Activated CD4-positive, alpha-beta T cell treated with anti-CD3 and anti-CD28 coated beads for 4 hours (primary cell): ENCODE results near the gene NIPAL1.
A peak's percentile ranks its signal among the peaks of the same experiment; 100 is the strongest.
"Not testable (repeated sequence)": the region's sequence is repeated elsewhere in the genome, so short reads cannot be mapped to it uniquely, and the experiment has no call there.

Source experiments
- DNase-seq, 2 donors: peaks; one replicate each; pipeline ENCODE4 v3.0.0-alpha.2; 2020

NIPAL1 gene

DNA sequence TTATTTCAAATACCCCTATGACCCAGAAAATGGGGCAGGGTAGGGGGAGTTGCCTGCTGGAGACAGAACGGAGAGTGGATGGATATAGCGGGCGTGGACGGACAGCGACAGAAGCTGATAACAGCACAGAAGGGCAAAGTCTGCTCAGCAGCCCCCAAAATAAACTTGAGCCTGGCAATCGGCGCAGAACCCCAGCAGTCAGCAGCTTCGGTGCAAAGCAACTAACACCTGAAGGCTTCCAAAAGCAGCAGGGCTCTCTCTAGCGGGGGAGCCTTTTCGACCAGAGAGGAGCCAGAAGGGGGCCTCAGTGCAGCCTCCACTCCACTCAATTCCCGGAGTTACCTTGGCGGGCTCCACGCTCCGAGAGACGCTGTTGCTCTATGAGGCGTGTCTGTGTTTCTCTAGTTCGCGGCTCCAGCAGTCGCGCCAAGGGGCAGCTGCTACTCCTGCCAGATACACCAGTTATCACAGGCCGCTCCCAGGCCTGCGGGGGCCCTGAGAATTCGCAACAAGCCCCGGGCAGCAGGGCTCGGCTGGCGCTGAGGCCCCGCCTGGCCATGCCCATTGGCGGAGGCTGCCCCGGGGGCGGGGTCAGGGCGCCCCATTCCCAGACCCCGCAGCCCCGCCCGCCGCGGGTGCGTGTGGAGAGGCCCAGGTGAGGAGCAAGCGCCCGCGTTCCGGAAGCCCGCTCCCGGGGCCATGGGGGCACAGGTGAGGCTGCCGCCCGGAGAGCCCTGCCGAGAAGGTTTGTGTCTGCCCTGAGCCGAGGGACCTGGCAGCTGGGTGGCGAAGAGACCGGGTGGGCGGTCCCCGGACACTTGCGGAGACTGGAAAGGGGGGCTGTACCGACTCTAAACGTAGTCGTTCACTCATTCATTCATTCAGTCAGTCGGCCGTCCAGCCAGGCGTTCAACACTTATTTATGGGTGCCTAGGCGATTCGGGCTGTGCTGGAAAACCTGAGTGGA lies at the start of gene NIPAL1, which contains the start of gene CNGA1:
NIPAL1 (plus strand) TSS at position 632 of the 967 bp plus-strand sequence; CDS start at position 700, 68 bp downstream.
CNGA1 (minus strand) TSS at position 541 of the 967 bp plus-strand sequence. CDS start 63,992 bp downstream, outside the sequence.
- peak; percentile 71 to 73 for DNase-seq

- no peak for DNase-seq
These were observed 47.7 kb upstream of the NIPAL1 start for GRCh38 chr4:47968847-47969246.

DNA sequence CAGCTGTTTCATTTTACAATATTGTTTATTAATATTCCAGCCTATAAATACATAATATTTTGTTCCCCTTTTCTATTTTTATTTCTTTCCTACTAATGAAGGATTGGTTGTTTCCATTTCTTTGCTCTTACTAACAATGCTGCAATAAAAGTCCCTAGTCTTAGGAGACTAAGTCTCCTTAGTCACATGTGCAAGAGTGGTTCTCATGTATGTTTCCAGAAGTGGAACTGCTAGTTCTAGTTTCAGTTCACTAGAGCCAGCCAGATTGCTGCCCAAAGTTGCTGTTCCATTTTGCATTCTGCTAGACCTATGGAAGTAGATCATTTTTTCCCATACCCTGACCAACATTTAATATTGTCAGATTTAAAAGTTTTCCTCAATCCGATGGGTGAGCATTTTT lies 44.4 kb upstream of the NIPAL1 start:
- DNase-seq = no peak

GRCh38 chr4:47972721-47973120 lies 43.9 kb upstream of the NIPAL1 start:
- DNase-seq = no peak

- no peak for DNase-seq
These were observed 42.0 kb upstream of the NIPAL1 start for GRCh38 chr4:47974566-47974965.

GRCh38 chr4:47990145-47990544 lies 26.4 kb upstream of the NIPAL1 start:
- DNase-seq = no peak

GRCh38 chr4:47992475-47992874 lies 24.1 kb upstream of the NIPAL1 start:
- not testable (repeated sequence) for DNase-seq

- DNase-seq = no peak
These were observed 20.6 kb upstream of the NIPAL1 start for GRCh38 chr4:47996021-47996420.

DNA sequence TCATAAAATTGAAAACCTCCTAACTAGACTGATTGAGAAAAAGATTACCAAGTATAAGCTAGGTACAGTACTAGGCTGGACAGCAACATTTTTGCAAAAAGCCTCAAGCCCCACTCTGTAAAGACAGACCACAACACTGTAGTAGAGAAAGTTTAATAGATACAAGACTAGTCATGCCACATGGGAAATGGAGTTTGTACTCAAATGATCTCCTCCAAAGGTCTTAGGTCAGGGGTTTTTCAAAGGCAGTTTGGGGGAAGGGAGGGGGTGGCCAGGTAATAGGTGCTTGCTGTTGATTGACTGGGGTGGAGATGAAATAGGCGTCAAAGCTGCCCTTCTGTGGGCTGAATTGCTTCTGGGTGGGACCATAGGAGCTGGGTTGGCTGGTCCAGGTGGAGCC lies 14.3 kb upstream of the NIPAL1 start:
- DNase-seq = no peak

DNA sequence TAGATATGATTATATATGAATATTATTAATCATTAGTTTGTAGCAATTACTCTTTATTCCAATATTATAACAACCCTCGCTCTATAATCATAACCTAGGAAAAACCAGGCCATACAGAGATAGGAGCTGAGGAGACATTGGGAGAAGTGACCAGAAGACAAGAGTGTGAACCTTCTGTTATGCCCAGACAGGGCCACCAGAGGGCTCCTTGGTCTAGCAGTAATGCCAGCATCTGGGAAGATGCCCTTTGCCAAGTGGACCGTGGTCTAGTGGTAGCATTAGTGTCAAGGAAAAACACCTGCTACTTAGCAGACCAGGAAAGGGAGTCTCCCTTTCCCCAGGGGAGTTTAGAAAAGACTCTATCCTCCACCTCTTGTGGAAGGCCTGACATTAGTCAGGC lies 13.0 kb upstream of the NIPAL1 start:
- peak; percentile 4 to 14 for DNase-seq

DNA sequence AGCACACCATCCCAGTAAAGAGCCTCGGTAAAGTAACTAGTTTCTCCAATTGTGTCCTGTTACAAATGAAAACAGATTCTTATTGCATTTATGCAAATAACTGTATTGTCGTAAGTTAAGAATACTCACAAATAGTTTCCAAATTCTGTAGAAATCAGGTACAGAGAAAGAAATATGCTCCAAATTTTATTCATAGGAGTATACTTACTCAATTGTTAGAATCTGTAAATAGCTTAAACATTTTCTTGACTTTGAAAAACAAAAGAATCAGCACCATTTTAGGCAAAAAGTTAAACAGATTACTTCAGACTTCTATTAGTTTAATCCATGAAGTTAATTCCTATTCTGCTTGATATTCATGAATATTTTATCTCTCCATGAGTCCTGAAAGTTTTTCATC lies 10.8 kb upstream of the NIPAL1 start:
- no peak for DNase-seq

GRCh38 chr4:48008021-48008596 lies 8.5 kb upstream of the NIPAL1 start:
- no peak for DNase-seq

- DNase-seq = not testable (repeated sequence)
These were observed 5.7 kb upstream of the NIPAL1 start for GRCh38 chr4:48010906-48011305.

GRCh38 chr4:48011722-48012121 lies 4.8 kb upstream of the NIPAL1 start:
- DNase-seq = no peak

- no peak for DNase-seq
These were observed 3.7 kb upstream of the NIPAL1 start for GRCh38 chr4:48012824-48013223.

DNA sequence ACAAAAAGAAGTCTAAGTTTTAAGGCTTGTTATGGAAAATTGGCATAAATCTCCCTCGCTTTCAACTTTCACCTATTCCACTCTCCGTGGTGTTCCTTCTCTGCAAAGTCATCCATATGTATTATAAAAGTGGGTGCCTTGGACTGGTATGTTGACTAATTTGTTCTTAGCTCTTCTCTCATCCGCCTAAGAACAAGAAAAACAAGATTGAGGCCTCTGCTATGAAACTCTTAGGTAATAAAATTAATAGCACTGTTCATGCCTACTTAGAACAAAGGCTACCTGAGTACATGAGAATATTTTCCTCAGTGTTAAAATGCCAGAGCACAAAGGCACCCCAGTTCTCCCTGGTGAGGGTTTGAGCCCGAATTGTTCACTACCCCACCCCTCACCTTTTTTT lies 1.4 kb upstream of the NIPAL1 start:
- no peak for DNase-seq

DNA sequence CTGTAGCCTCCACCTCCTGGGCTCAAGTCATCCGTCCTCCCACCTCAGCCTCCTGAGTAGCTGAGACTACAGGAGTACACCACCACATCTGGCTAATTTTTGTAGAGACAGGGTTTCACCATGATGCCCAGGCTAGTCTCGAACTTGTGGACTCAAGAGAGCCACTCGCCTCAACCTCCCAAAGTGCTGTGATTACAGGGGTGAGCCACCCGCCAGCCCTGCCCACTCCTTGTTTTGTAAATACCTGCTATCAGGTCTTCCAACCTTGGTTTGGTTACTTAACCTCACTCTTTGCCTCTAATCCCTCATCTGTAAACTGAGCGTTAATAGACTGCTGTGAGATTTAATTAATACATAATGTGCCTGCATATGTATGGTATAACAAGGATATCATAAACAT lies 894 bp upstream of the NIPAL1 start:
- DNase-seq = no peak

DNA sequence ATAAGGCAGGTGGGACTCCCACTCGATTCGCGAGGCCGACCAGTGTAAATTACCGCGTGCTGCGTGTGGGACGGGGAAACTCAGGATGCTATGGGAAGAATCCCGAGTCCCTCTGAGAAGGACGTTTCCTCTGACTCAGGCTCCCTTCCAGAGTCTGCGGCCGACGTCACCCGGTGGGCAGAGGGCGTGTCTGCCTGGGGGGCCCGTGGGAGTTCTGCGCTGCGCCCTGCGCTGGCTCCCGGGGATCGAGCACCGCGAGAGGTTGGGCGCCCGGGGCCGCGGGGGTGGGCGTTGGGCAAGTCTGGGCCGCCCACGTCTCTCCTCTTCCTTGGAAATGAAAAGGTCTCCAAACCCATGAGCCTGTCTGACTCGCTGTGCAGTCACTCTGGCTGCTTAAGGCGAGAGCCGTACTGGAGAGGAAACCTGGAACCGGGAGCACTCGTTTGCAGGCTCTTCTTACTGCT lies 568 bp downstream of the NIPAL1 start:
- DNase-seq = peak; percentile 61

DNA sequence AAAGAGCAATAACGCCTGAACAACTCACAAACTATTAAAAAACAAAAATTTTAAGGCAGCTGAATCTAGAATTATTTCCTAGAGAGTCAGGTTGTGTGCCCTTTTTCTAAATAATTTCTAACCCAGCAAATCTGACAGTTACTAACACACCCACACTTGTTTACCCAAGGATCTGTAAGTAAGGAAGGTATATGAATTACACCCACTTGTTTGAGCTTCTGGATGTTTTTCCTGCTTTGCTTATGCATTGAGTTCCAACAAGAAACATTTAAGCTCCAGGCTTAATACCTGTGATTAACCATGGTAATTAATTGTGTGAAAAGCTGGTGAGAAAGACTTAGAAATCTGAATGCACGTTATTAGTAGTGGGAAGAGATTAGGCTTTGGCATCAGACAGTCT lies 1.5 kb downstream of the NIPAL1 start:
- no peak for DNase-seq

DNA sequence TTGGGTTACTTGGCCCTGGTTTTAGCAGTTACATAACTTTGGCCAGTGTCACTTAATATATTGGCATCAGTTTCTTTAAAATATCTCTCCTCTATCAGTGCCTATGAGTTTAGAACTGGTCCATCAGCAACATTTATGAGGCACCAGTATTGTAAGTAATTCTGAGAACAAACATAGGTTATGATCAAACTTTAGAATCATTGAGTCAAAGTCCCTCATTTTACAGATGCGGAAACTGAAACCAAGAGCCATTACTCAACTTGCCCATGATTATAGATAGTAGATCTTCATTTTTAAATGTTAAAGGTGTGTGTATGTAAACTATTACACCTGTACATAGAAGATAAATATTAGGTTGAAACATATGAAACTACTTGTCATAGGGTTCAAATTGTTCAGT lies 4.5 kb downstream of the NIPAL1 start:
- no peak for DNase-seq

DNA sequence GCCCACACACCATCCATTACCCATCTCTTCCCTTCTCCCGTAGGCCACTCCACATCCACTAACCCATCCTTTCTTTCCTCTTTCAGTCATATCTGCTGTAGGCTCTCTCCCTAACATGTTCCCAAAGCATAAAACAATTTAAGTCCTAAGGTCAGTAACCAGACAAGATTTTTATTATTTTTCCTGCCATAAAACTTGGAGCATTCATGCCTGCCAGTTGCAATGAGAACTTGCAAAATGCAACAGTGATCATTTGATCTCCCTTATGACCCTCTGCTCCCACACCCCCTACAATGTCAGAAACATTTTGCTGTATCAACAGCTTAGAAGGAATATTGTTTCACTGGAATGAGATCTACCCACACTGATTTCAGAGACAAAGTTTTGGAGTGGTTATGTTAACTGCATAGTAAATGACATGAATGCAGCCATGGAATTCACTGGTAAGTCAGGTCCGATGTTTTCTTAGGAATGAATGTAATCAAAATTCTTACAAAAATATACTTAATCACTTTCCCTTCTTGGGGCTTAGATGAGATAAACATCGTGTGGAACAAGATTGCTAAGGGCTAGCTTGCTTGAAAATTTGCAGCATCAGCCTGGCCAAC lies 5.7 kb downstream of the NIPAL1 start:
- DNase-seq = no peak

DNA sequence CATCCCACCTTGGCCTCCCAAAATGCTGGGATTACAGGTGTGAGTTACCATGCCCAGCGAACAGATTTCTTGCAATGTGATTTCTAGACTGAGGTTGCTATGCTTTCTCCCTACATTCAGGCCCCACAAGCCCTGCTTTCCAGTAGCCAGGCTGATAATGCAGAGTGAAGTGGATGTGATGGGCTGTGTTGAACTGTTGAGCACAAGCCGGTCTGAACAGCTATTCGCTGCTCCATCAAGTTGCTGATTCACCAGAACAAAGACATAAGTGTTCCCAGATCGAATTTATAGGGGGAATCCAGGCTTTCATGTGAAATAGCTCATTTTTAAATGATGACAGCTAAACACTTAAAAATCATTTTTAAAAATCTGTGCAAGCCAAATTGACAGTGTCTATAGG lies 8.0 kb downstream of the NIPAL1 start:
- DNase-seq = no peak

- no peak for DNase-seq
These were observed 8.4 kb downstream of the NIPAL1 start for GRCh38 chr4:48025005-48025404.

DNA sequence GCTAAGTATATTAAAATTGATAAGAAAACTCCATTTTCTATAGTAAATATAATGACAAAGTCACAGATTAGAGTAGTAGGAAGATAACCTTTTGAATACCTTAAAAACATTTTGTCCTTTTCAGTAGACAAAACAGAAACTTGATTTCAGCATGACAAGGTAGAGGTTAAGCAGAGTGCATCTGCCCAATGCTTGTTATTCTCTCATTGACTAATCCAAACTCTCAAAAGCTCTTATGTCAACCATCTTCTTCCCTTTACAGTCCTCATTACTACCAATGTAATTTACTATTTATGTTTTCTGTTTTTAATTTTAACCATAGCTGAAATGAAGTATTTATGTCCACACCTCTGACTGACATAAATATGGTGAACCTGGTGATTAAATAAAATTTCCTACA lies 11.1 kb downstream of the NIPAL1 start:
- DNase-seq = no peak
